ENCODE results near the gene MAP1S.

MAP1S gene

GRCh38 chr19:17692566-17692965 is 26.7 kb upstream of the MAP1S start:
- H3K27ac ChIP-seq (ENCODE audit: low read depth, low read length) = no peak overlapping the region
- no peak overlapping the region for H3K4me3 ChIP-seq (ENCODE audit: low read depth in 1 of 2, low read length in 2 of 2)
- no peaks in the 10 kb centered on the region for H3K4me1 ChIP-seq (ENCODE audit: control insufficient read depth in 1 of 2, insufficient read depth in 2 of 2, low read length in 2 of 2)
- no peaks in the 10 kb centered on the region for H3K36me3 ChIP-seq (ENCODE audit: control insufficient read depth in 1 of 2, insufficient read depth in 2 of 2, low read length in 2 of 2)
- H3K27me3 ChIP-seq (ENCODE audit: control insufficient read depth in 1 of 2, insufficient read depth in 2 of 2, low read length in 2 of 2) = peaks cover 9 to 12% of the 10 kb centered on the region in 2 donors
- H3K9me3 ChIP-seq (ENCODE audit: control insufficient read depth in 1 of 2, low read length in 2 of 2) = no peaks in the 10 kb centered on the region
- H3K9ac ChIP-seq (ENCODE audit: low read depth in 1 of 2, low read length in 2 of 2) = no peak overlapping the region

- Histone ChIP-seq H3K9me3 (ENCODE audit: control insufficient read depth in 1 of 2, low read length in 2 of 2) (no peaks in the 10 kb centered on the region), H3K9ac (ENCODE audit: low read depth in 1 of 2, low read length in 2 of 2) (no peak overlapping the region), H3K4me3 (ENCODE audit: low read depth in 1 of 2, low read length in 2 of 2) (no peak overlapping the region), H3K27ac (ENCODE audit: low read depth, low read length) (no peak overlapping the region), H3K36me3 (ENCODE audit: control insufficient read depth in 1 of 2, insufficient read depth in 2 of 2, low read length in 2 of 2) (no peaks in the 10 kb centered on the region), H3K4me1 (ENCODE audit: control insufficient read depth in 1 of 2, insufficient read depth in 2 of 2, low read length in 2 of 2) (no peaks in the 10 kb centered on the region), H3K27me3 (ENCODE audit: control insufficient read depth in 1 of 2, insufficient read depth in 2 of 2, low read length in 2 of 2) (peaks cover 5 to 7% of the 10 kb centered on the region in 2 donors)
Measured at GRCh38 chr19:17695198-17695597, 24.1 kb upstream of the MAP1S start.

GRCh38 chr19:17703824-17704463 is 15.3 kb upstream of the MAP1S start:
- no peaks in the 10 kb centered on the region for H3K9me3 ChIP-seq (ENCODE audit: control insufficient read depth in 1 of 2, low read length in 2 of 2)
- H3K9ac ChIP-seq (ENCODE audit: low read depth in 1 of 2, low read length in 2 of 2) = no peak overlapping the region
- peaks cover 3 to 4% of the 10 kb centered on the region in 2 donors for H3K27me3 ChIP-seq (ENCODE audit: control insufficient read depth in 1 of 2, insufficient read depth in 2 of 2, low read length in 2 of 2)
- no peaks in the 10 kb centered on the region for H3K36me3 ChIP-seq (ENCODE audit: control insufficient read depth in 1 of 2, insufficient read depth in 2 of 2, low read length in 2 of 2)
- no peak overlapping the region for H3K27ac ChIP-seq (ENCODE audit: low read depth, low read length)
- no peak overlapping the region for H3K4me3 ChIP-seq (ENCODE audit: low read depth in 1 of 2, low read length in 2 of 2)
- peaks cover 0 to 4% of the 10 kb centered on the region in 2 donors for H3K4me1 ChIP-seq (ENCODE audit: control insufficient read depth in 1 of 2, insufficient read depth in 2 of 2, low read length in 2 of 2)

- no peaks in the 10 kb centered on the region for H3K9me3 ChIP-seq (ENCODE audit: control insufficient read depth in 1 of 2, low read length in 2 of 2)
- H3K36me3 ChIP-seq (ENCODE audit: control insufficient read depth in 1 of 2, insufficient read depth in 2 of 2, low read length in 2 of 2) = no peaks in the 10 kb centered on the region
- H3K4me1 ChIP-seq (ENCODE audit: control insufficient read depth in 1 of 2, insufficient read depth in 2 of 2, low read length in 2 of 2) = peaks cover 0 to 4% of the 10 kb centered on the region in 2 donors
- no peaks in the 10 kb centered on the region for H3K27me3 ChIP-seq (ENCODE audit: control insufficient read depth in 1 of 2, insufficient read depth in 2 of 2, low read length in 2 of 2)
- H3K9ac ChIP-seq (ENCODE audit: low read depth in 1 of 2, low read length in 2 of 2) = no peak overlapping the region
- no peak overlapping the region for H3K27ac ChIP-seq (ENCODE audit: low read depth, low read length)
- no peak overlapping the region for H3K4me3 ChIP-seq (ENCODE audit: low read depth in 1 of 2, low read length in 2 of 2)
Measured at GRCh38 chr19:17706750-17707181, 12.5 kb upstream of the MAP1S start.

- Histone ChIP-seq H3K9me3 (ENCODE audit: control insufficient read depth in 1 of 2, low read length in 2 of 2) (no peaks in the 10 kb centered on the region), H3K27me3 (ENCODE audit: control insufficient read depth in 1 of 2, insufficient read depth in 2 of 2, low read length in 2 of 2) (no peaks in the 10 kb centered on the region), H3K4me1 (ENCODE audit: control insufficient read depth in 1 of 2, insufficient read depth in 2 of 2, low read length in 2 of 2) (no peaks in the 10 kb centered on the region), H3K36me3 (ENCODE audit: control insufficient read depth in 1 of 2, insufficient read depth in 2 of 2, low read length in 2 of 2) (no peaks in the 10 kb centered on the region), H3K27ac (ENCODE audit: low read depth, low read length) (no peak overlapping the region), H3K4me3 (ENCODE audit: low read depth in 1 of 2, low read length in 2 of 2) (no peak overlapping the region), H3K9ac (ENCODE audit: low read depth in 1 of 2, low read length in 2 of 2) (no peak overlapping the region)
Measured at GRCh38 chr19:17711851-17712250, 7.4 kb upstream of the MAP1S start.

- no peak overlapping the region for H3K9ac ChIP-seq (ENCODE audit: low read depth in 1 of 2, low read length in 2 of 2)
- H3K4me3 ChIP-seq (ENCODE audit: low read depth in 1 of 2, low read length in 2 of 2) = no peak overlapping the region
- H3K9me3 ChIP-seq (ENCODE audit: control insufficient read depth in 1 of 2, low read length in 2 of 2) = no peaks in the 10 kb centered on the region
- H3K27me3 ChIP-seq (ENCODE audit: control insufficient read depth in 1 of 2, insufficient read depth in 2 of 2, low read length in 2 of 2) = no peaks in the 10 kb centered on the region
- H3K36me3 ChIP-seq (ENCODE audit: control insufficient read depth in 1 of 2, insufficient read depth in 2 of 2, low read length in 2 of 2) = no peaks in the 10 kb centered on the region
- peaks cover 23 to 25% of the 10 kb centered on the region in 2 donors for H3K4me1 ChIP-seq (ENCODE audit: control insufficient read depth in 1 of 2, insufficient read depth in 2 of 2, low read length in 2 of 2)
- no peak overlapping the region for H3K27ac ChIP-seq (ENCODE audit: low read depth, low read length)
Measured at GRCh38 chr19:17716309-17716929, 2.9 kb upstream of the MAP1S start.

GRCh38 chr19:17718550-17718946 is 732 bp upstream of the MAP1S start:
- H3K27me3 ChIP-seq (ENCODE audit: control insufficient read depth in 1 of 2, insufficient read depth in 2 of 2, low read length in 2 of 2) = no peaks in the 10 kb centered on the region
- H3K9ac ChIP-seq (ENCODE audit: low read depth in 1 of 2, low read length in 2 of 2) = no peak overlapping the region
- peak overlapping the region in 1 of 2 donors; percentile 60 for H3K4me3 ChIP-seq (ENCODE audit: low read depth in 1 of 2, low read length in 2 of 2)
- H3K4me1 ChIP-seq (ENCODE audit: control insufficient read depth in 1 of 2, insufficient read depth in 2 of 2, low read length in 2 of 2) = peaks cover 25 to 31% of the 10 kb centered on the region in 2 donors
- H3K27ac ChIP-seq (ENCODE audit: low read depth, low read length) = no peak overlapping the region
- H3K9me3 ChIP-seq (ENCODE audit: control insufficient read depth in 1 of 2, low read length in 2 of 2) = no peaks in the 10 kb centered on the region
- peaks cover 0 to under 1% of the 10 kb centered on the region in 2 donors for H3K36me3 ChIP-seq (ENCODE audit: control insufficient read depth in 1 of 2, insufficient read depth in 2 of 2, low read length in 2 of 2)

GRCh38 chr19:17719730-17720400 is 585 bp downstream of the MAP1S start:
- H3K4me1 ChIP-seq (ENCODE audit: control insufficient read depth in 1 of 2, insufficient read depth in 2 of 2, low read length in 2 of 2) = peaks cover 25 to 31% of the 10 kb centered on the region in 2 donors

GRCh38 chr19:17720440-17720839 is 1.2 kb downstream of the MAP1S start:
- Histone ChIP-seq H3K4me1 (ENCODE audit: control insufficient read depth in 1 of 2, insufficient read depth in 2 of 2, low read length in 2 of 2) (peaks cover 25 to 31% of the 10 kb centered on the region in 2 donors), H3K27ac (ENCODE audit: low read depth, low read length) (no peak overlapping the region)

More at GRCh38 chr19:17719730-17720400, 585 bp downstream of the MAP1S start:
- Histone ChIP-seq H3K27me3 (ENCODE audit: control insufficient read depth in 1 of 2, insufficient read depth in 2 of 2, low read length in 2 of 2) (no peaks in the 10 kb centered on the region), H3K9ac (ENCODE audit: low read depth in 1 of 2, low read length in 2 of 2) (peak overlapping the region; percentile 25 to 68), H3K4me3 (ENCODE audit: low read depth in 1 of 2, low read length in 2 of 2) (peak overlapping the region; percentile 81 to 87), H3K36me3 (ENCODE audit: control insufficient read depth in 1 of 2, insufficient read depth in 2 of 2, low read length in 2 of 2) (peaks cover 11 to 13% of the 10 kb centered on the region in 2 donors), H3K9me3 (ENCODE audit: control insufficient read depth in 1 of 2, low read length in 2 of 2) (no peaks in the 10 kb centered on the region), H3K27ac (ENCODE audit: low read depth, low read length) (no peak overlapping the region)

GRCh38 chr19:17721111-17721628 is 1.9 kb downstream of the MAP1S start:
- H3K27ac ChIP-seq (ENCODE audit: low read depth, low read length) = no peak overlapping the region
- H3K9me3 ChIP-seq (ENCODE audit: control insufficient read depth in 1 of 2, low read length in 2 of 2) = no peaks in the 10 kb centered on the region
- no peaks in the 10 kb centered on the region for H3K27me3 ChIP-seq (ENCODE audit: control insufficient read depth in 1 of 2, insufficient read depth in 2 of 2, low read length in 2 of 2)
- peaks cover 18 to 26% of the 10 kb centered on the region in 2 donors for H3K36me3 ChIP-seq (ENCODE audit: control insufficient read depth in 1 of 2, insufficient read depth in 2 of 2, low read length in 2 of 2)
- H3K4me3 ChIP-seq (ENCODE audit: low read depth in 1 of 2, low read length in 2 of 2) = peak overlapping the region in 1 of 2 donors; percentile 81
- peaks cover 25 to 31% of the 10 kb centered on the region in 2 donors for H3K4me1 ChIP-seq (ENCODE audit: control insufficient read depth in 1 of 2, insufficient read depth in 2 of 2, low read length in 2 of 2)
- H3K9ac ChIP-seq (ENCODE audit: low read depth in 1 of 2, low read length in 2 of 2) = peak overlapping the region in 1 of 2 donors; percentile 68

More at GRCh38 chr19:17720440-17720839, 1.2 kb downstream of the MAP1S start:
- H3K36me3 ChIP-seq (ENCODE audit: control insufficient read depth in 1 of 2, insufficient read depth in 2 of 2, low read length in 2 of 2) = peaks cover 16 to 19% of the 10 kb centered on the region in 2 donors
- H3K9ac ChIP-seq (ENCODE audit: low read depth in 1 of 2, low read length in 2 of 2) = peak overlapping the region; percentile 25 to 68
- H3K27me3 ChIP-seq (ENCODE audit: control insufficient read depth in 1 of 2, insufficient read depth in 2 of 2, low read length in 2 of 2) = no peaks in the 10 kb centered on the region
- H3K4me3 ChIP-seq (ENCODE audit: low read depth in 1 of 2, low read length in 2 of 2) = peak overlapping the region; percentile 81 to 87
- no peaks in the 10 kb centered on the region for H3K9me3 ChIP-seq (ENCODE audit: control insufficient read depth in 1 of 2, low read length in 2 of 2)
